Inferior parietal cortex (tissue), 1 donor: ENCODE measurements around the gene C4orf50.

ENCODE experiments used
- DNase-seq: peaks from one replicate; pipeline ENCODE4 v3.0.0-alpha.2; 2016; ENCODE audit errors: extremely low spot score

The C4orf50 gene

DNA sequence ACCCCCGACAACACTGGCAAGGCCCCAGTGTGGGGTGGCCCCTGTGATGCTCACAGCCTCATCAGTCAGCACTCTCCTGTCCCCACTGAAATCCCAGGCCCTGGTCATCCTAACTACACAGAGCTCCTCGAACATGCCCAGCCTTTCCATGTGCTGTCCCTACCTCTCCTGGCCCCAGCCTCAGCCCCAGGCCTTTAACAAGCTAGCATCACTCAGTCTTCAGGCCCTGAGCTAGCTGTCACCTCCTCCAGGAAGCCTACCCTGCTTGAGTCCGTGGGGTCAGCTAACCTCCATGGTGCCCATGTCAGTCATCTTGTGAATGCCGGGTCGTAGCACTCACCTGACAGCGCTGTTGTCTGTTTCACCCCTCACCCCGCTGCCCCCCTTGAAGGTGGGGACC is 25.6 kb upstream of the C4orf50 start:
- no peak for DNase-seq

DNA sequence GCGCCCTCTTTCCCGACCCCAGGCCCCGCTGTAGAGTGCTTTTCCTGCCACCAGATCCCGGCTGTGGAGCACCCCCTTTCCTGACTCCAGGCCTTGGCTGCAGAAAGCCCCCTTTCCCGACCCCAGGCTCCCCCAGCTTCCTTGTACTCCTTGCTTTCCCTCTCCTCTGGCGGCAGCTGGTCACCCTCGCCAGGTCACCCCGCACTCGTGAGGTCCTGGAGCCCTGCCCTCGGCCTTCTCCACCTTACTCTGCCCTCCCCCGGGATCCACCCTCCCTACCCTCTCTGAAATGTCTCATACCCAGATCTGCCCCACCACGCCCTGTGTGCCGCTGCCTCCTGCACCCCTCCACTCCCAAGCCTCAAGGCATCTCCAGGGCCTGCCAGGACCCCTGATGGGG is 25.0 kb upstream of the C4orf50 start:
- DNase-seq: no peak

DNA sequence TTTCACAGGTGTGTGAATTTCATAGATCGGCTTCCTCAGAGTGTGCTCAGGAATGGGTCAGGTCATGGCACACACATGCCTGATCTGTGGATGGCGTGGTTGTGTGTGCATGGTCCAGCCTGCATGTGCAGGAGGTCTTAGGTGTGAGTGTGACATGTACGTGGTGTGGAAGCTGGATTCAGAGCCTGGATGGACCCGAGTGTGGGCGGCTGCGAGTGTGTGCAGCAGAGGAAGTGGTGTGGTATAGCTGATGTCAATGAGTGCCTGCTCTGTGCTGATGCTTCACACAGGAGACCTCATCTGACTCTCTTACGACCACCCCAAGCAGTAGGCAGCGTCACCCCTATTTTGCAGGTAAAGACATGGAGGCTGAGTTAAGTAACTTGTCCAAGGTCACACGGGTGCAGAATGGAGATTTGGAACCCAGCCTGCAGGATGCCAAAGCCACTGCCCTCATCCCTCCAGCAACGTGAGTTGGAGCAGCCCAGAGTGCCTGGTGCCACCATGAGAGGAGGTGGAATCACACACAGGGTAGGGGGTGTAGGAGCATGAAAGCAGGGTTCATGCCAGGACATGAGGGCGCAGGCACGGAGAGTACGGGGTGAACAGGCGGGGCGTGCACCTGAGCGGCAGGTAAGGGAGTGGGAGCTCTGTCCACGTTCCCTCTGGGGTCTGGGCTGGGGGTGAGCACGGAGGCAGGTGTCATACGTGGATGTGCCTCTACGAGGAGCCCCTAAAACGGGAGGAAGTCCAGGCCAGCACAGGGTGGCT is 24.2 kb upstream of the C4orf50 start:
- no peak for DNase-seq

DNA sequence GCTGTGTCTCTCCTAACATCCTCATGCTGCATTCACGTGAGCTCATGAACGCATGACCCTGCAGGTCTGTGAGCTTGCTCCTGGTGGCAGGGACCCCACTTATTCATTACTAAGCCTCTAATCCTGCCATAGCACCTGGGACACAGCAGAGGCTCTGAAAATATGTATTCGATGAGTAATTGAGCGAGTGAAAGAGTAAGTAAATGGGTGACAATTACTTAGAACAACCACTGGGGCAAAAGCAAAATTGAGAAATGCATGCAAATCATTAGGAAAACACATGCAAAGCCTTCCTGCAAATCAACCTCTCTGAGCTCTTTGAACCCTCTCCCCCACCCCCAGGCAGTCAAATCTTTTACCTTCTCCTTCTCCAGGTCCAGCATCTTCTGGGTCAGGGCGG is 23.6 kb upstream of the C4orf50 start:
- DNase-seq: no peak

DNA sequence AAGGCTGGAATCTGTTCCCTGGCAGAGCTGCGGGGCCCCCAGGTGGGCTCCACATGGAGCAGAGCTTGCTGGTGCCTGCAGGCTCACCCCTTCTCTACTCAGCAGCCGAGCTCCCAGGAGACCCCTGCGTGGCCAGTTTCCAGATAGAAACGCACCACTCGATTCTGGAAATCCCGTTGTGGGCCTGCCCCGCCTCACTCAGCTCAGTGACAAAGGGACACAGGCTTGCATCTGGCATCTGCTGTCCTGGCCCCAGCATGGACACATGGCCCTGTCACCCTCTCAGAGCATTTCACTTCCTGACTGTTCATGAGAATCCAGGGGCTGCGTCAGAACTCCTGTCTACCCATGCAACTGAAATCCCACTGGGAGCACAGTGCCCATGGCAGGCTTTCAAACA is 20.5 kb upstream of the C4orf50 start:
- no peak for DNase-seq

DNA sequence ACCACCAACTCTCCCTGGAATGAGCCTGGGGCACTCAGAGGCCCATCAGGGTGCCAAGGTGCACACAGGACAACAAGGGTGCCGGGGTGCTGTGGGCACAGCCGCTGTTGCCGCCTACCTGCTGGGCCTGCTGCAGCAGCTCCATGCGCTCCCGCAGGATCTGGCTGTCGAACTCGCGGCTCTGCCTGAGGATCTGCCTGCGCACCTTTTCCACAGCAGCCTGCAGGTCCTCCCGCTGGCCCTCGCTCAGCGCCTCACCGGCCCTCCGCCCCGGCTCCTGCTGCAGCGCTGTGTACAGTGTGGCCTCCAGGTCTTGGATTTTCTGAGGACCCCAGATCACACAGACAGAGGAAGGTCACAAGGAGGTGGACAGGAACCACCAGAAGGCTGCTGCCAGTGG is 17.6 kb upstream of the C4orf50 start:
- no peak for DNase-seq

DNA sequence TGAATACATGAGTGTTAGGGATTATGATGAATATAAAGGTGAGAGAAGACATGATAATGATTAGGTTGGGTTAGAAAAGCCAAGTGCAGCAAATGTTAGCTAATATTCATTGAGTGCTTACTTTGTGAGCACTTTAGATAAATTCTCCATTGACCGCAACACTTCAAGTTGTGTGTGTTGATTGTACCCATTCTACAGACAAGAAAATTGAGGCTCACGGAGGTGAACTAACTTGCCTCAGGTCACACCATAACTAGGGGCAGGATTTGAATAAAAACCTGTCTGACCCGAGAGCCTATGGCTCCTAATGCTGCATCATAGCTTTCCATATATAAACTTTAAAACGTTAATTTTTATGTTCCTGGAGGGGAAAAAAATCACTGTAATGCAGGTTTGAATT is 15.2 kb upstream of the C4orf50 start:
- no peak for DNase-seq

DNA sequence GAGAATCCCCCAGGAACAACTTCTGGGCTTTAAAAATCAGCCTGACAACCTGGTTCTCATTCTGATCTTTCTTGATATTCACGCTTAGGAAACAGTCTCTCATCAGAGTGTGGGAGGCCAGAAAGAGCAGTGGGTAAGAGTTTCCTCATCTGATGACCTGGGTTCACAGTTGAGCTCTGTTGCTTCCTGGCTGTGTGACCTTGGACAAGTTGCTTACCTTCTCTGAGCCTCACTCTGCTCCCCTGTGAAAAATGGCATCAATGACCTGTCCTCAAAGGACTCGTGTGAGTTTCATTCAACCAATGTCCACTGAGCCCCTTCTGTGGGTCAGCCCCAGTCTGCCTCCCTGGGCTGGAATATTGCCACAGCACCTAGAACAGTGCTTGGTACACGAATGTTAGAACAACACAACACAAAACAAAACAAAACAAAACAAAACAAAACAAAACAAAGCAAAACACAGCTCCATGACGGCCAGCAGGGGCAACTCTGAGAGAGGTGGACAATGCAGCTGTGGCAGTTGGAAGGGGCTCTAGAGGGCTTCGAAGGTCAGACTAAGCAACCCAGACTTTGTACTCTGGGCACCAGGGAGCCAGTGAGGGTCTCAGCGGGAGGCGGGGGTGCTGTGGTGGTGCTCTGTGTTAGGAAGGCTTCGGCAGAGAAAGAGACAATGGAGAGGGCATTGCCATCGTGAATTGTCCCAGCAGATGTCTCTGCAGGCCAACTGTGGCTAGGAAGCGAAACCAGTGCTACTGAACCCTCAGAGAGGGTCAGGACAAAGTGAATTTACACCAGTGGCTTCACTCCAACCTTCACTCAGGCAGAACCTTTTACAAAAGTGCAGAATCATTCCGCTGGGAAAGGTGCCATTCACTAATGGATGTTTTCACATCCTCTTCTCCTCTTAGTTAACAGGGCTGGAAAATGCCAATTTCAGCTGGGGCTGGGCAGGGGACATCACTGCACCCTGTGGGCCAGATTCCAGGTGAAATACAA is 14.3 kb upstream of the C4orf50 start:
- DNase-seq: peak; percentile 60

DNA sequence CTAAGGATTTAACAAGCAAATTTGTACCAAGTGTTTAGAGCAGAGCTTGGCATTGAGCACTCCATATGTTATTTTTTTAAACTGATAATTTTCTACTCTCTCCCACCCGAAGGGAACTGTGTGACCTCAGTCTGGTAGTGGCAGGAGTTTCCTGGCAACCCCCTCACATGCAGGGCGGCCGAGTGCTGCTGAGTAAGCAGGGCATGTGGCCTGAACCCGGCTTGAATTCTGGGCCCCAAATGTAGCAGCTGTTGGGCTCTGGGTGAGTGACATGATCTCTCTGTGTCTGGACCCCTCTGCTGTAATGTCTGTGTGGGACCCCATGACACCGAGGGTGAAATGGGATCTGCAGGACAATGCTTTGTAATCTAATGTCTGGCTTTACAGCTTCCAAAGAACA is 13.6 kb upstream of the C4orf50 start:
- DNase-seq: no peak

DNA sequence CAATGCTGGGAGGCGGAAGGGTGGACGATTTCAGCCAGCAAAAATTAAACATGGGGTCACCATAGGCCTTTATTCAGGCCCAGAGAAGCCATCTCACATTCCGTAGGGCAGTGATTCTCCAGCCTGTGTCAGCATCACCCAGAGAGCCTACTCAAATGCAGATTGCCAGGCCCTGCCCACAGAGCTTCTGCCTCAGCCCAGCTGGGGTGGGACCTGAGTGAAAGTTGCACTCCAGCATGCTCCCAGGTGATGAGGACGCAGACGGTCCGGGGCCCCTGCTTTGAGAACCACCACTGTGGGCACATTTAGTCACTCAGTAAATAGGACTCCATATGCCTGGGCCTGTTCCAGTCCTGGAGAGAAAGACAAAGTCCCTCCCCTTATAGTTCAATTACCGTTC is 12.4 kb upstream of the C4orf50 start:
- no peak for DNase-seq

DNA sequence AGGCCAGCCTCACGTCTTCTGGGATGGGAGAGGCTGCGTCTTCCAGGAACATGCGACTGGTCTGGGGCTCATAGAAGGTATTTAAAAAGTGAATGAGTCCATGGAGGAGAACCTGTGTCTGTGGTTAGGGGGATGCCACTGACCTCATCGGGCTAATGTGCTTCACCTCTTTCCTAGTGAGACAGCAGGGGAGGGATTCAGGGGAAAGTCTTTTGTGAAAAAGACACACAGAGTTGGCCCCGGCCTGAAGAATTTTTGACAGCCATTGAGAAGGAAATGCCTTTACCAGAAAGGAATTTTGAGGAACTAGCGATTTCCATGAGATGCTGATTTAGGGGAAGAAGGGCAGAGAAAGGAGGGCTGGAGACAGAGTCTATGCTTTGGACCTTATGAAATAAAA is 11.0 kb upstream of the C4orf50 start:
- no peak for DNase-seq

DNA sequence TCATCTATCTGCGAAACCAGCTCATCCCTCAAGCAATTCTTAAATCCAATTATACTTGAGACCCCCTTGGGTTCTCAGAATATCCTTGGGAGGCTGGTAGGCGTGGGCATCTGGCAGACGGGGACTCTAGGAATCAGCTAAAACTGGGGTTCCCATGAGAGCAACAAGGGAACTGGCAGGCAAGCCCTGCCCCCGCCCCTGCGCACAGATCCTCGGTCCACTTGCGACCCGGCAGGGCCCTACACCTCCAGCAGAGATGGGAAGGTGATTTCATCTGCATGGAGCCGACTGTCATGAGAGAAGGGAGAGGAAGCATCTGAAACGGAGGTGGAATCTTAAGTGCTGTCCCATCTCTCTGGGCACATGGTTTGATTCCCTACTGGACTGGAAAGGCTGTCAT is 9.9 kb upstream of the C4orf50 start:
- DNase-seq: no peak

DNA sequence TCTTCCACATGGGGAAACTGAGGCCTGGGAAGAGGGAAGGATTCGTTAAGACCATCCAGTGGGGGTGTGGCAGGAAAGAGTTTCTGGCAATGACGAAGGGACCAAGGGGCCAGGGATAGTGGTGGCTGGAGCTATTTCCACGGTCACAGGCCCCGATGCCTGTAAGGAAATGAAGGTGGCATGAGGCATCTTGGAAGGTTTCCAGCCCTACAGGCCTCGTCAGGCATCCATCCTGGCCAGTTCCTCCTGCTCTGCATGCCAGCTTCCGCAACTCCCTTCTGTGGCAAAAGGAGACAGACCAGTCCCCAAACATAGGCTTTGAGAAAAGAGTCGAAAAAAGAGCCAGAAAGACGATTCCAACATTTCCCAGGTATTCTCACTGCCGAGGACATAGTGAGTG is 9.2 kb upstream of the C4orf50 start:
- no peak for DNase-seq

DNA sequence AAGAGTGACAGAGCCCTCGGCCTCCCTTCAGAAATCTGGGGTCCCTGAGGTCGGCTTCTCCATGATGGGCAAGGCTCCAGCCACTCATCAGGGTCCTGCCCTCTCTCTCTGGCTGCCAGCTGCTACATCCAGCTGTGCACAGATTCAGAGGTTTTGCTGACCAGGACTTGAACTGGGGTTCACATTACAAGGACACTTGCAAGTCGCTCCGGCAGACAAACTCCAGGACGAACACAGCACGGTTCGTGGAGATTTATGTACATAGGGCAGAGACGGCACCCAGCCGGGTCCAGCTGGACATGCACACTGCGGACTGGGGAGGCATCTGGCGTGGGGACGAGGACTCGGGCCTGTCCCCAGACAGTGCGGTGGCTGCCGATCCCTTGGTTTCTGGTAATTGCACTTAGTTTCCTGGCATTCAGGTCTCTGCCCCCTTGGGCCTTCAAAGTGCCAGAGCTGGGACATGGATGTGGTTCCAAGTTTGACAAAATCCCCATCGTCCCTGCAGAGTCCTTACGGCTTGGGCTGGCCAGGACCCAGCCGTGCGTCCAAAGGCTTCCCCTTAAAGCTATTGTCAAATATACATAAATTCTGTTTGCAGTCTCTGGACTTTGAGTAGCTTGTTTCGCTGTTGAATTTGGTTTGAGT is 6.2 kb upstream of the C4orf50 start:
- DNase-seq: no peak

DNA sequence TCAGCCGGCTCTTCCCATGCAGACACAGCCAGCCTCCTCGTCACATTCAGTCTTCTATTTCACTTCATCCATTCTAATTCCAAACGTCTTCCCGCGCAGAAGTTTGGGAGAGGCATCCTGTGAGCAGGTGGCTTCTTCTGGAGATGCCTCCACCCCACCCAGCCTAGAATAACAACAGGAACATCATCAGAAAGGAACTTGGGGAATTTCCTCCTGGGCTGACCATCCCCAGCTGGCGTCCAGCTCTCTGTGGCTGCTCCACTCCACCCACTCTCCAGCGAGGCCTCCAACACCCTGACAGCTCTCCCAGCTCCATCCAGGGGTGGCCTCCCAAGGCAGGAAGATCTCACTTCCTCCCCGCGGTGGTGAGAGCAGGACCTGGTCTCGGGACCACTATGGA is 5.5 kb upstream of the C4orf50 start:
- DNase-seq: no peak

DNA sequence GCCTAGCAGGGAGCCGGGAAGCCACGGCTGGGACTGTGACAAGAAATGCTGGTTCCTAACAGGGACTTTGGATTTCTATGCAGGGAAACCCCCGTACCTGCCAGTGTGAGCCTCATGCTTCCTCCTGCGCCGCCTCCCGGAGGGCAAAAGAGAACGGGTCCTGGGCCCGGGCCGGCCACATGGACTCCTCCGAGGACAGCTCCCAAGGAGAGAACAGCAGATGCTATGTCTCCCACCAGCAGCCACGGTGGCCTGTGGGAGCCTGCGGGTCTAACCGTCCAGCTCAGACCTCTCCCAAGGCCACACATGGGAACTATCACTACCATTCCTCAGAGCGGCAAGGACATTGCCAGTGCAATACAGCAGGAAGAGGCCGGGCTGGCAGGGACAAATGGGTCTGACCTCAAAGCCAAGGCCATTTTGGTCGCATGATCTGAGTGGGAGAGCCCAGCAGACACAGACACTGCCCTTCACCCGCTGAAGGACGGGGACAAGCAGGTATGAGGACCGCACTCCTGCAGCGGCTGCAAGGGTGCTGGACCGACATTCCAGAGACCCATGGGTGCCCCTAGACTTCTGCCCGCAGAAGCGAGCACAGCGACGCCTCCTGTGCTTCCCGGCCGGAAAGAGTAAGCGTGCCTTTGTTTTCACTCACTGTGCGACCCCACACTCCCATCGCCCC is 4.5 kb upstream of the C4orf50 start:
- no peak for DNase-seq

DNA sequence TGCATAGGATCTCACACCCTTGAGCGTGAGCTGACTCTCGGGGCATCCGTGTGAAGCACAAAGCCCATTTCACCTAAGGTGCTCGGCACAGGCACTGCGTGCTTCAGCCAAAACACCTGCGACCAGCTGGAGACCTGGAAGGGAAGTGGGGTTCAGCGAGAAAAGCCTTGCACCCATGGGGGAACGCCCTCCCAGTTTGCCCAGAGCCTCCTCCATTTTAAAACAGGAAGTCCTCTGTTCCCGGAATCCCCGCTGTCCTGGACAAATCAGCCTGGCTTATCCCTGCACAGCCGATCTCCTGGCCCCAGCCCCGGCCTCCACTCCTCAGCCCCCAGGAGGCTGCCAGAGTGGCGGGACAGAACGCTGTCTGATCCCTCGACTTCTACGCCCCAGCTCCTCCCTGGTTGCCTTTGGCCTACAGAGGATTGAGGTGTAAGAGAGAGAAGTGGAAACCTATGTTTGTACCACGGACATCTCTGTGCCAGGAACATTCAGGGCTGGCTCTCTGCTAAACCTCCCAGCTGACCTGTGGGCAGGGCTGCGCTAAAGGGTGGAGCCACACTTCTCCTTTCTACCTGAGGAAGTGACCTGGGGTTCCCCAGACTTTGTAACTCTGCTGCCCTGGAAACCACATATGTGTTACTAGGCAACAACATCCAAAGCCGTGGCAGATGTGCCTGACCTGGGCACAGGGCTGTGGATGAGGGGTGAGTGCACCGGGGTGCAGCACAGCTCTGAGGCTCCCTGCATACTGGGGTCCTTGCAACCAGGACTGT is 3.8 kb upstream of the C4orf50 start:
- DNase-seq: no peak

DNA sequence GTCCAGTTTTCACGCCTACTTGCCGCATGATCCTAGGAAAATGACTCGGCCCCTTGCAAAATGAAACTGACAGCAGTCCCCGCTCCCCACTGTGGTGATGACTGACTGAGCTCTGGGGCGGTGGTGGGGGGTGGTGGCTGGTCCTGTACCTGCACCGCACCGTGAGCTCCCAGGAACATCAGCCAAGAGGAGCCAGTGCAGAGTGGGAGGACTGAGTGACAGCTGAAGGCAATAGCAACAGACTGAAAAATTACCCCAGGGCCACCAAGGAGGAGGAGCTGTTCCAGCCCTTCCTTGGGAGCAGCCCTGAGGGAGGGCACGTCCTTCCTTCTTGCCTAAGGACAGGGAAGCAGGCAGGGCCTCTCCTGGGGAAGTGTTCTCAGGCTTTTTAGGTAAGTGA is 2.4 kb upstream of the C4orf50 start:
- DNase-seq: no peak

DNA sequence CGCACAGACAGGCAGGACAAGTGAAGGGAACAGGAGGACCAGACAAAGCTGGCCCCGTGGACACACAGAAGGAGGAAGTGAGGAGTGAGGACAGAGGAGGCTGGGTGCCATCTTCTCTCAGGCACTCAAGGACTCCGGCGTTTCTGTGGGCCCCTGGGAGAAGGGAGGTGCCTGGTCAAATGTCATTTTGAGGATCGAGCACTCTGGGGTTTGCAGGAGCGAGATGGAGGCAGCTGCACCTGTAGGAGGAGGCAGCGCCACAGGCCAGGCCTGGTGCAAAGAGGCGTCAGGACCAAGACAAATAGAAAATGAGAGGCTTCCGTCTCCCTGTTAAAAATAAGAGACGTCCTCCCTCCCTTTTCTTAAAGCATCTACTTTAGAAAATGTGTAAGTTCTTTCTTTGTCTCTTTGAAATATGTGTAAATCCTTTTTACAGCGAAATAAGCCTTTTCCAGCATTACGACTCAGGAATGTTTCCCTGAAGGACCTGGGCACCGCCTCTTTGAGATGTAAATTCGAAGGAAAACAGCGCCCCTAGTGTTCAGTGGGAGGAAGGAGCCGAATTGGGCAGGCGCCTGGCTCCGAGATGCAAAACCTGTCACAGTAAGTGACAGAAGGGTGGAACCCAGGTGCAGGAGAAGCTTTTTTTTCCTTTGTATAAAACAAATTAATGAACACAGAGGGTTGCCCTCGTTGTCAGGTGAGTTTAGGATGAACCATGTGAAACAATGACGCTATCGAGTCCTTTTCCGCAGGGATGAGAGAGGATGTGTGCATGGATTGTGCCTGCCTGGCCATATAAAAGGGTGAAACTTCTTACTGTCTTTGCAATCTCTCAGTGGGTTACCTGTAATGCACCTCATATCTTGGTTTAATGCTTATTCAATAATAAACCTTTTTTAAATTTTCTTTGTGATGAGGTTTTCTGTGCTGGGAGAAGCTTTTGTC is 1.4 kb upstream of the C4orf50 start:
- peak; percentile 82 for DNase-seq

DNA sequence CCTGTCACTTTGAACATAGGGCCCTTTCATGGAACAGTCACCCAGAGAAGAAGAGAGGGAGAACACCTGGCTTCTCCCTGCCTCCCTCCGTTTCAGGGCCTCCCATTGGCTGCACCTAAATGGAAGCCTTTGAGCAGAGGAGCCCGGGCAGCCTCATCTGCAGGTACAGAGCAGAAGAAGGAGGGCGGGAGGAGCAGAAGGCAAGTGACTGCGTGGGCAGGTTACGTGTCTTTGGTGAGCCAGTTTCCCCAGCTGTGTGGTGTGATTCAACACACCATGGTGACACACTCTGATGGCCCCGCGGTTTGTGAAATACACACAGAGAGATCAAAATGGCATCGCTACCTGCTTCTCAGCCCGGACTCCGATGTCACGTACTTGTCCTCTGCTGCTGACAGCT is 431 bp downstream of the C4orf50 start:
- no peak for DNase-seq
